Activated CD8-positive, alpha-beta T cell treated with anti-CD3 and anti-CD28 coated beads for 36 hours (primary cell): ENCODE results near the gene OR2A2. TPM values are rescaled to one million over a fixed set of nuclear protein-coding genes. Genes with fewer than 3 reads are reported as not detected.

Experiments used
- ATAC-seq: fragments of 200-7000 bp; cut with Tn5 transposase; one replicate; pipeline ENCODE4 v1.10.0; 2021; ENCODE audit warnings: mild to moderate bottlenecking, moderate library complexity
- CTCF ChIA-PET: fragments of 350-600 bp; sonication (Branson Sonifier 250); formaldehyde crosslinking; loops from one replicate; lab custom pipeline; 2021; ENCODE audit warnings: antibody characterized with exemption; lab: Charles Lee
- POLR2A ChIA-PET: fragments of 350-600 bp; sonication (Branson Sonifier 250); formaldehyde crosslinking; loops from one replicate; lab custom pipeline; 2021; ENCODE audit warnings: antibody characterized with exemption; lab: Charles Lee
- DNase-seq: peaks from one replicate; pipeline ENCODE4 v3.0.0-alpha.2; 2020
- H3K27ac Mint-ChIP-seq: one replicate; pipeline ENCODE4 v1.8.0; 2021; ENCODE audit warnings: mild to moderate bottlenecking, mixed read lengths
- H3K27me3 Mint-ChIP-seq: one replicate; pipeline ENCODE4 v1.8.0; 2021; ENCODE audit warnings: mixed read lengths
- H3K36me3 Mint-ChIP-seq: one replicate; pipeline ENCODE4 v1.8.0; 2021; ENCODE audit warnings: low read depth, mixed read lengths
- H3K4me1 Mint-ChIP-seq: one replicate; pipeline ENCODE4 v1.8.0; 2021; ENCODE audit warnings: low read depth, mixed read lengths
- H3K4me3 Mint-ChIP-seq: one replicate; pipeline ENCODE4 v1.8.0; 2021; ENCODE audit warnings: mild to moderate bottlenecking, moderate library complexity, mixed read lengths
- H3K9me3 Mint-ChIP-seq: one replicate; pipeline ENCODE4 v1.8.0; 2021; ENCODE audit warnings: mixed read lengths
- CTCF ChIP-seq: fragments of 200-600 bp; IDR thresholded peaks from one replicate; pipeline ENCODE4 v1.8.0; 2022; ENCODE audit warnings: antibody characterized with exemption, mild to moderate bottlenecking
- intact Hi-C: fragments of 100-400 bp; cut with micrococcal nuclease; formaldehyde crosslinking; loops from one replicate; pipeline ENCODE4 v1.10.0; 2022
- total RNA-seq, 2 experiments: library from RNA; stranded (reverse); gene quantifications; one replicate each; pipeline ENCODE4 v1.2.3, GENCODE V29; 2021

The OR2A2 gene
- total RNA-seq, 2 experiments from 2014 or later: not detected

- intact Hi-C loops: loop anchor here (10.0 kb wide), 1 partner anchor 61 kb away; no protein-coding TSS in a partner anchor
- ChIA-PET CTCF (interaction anchor here (1.2 kb wide), 1 partner anchor 42 kb away, joined by 3 read pairs; no protein-coding TSS in a partner anchor), POLR2A (no interaction called here)
- DNase-seq: no peak
- H3K4me3 Mint-ChIP-seq: no peak within 1 kb of the TSS
- H3K4me1 Mint-ChIP-seq: no peaks in the 10 kb centered on the region
- no peaks in the 10 kb centered on the region for H3K9me3 Mint-ChIP-seq
- H3K36me3 Mint-ChIP-seq: no peaks in the 10 kb centered on the region
- ATAC-seq: no peak
- no peak within 1 kb of the TSS for H3K27ac Mint-ChIP-seq
- H3K27me3 Mint-ChIP-seq: peaks cover 7% of the 10 kb centered on the region
- no peak for TF ChIP-seq CTCF
Measured at GRCh38 chr7:144085978-144086377, 23.4 kb upstream of the OR2A2 start, which contains the start of gene OR2A12. Gene OR2A12, plus strand, starts transcription at chr7:144086278. Its CDS starts 8,830 bp downstream, at chr7:144095108.

GRCh38 chr7:144086730-144087129 is 22.7 kb upstream of the OR2A2 start:
- intact Hi-C loops: loop anchor here (10.0 kb wide), 1 partner anchor 62 kb away; no protein-coding TSS in a partner anchor
- Mint-ChIP-seq H3K36me3 (no peaks in the 10 kb centered on the region), H3K9me3 (no peaks in the 10 kb centered on the region), H3K27me3 (peaks cover 8% of the 10 kb centered on the region), H3K4me1 (no peaks in the 10 kb centered on the region), H3K4me3 (no peak overlapping the region), H3K27ac (no peak overlapping the region)
- ChIA-PET POLR2A (no interaction called here), CTCF (interaction anchor here (1.2 kb wide), 1 partner anchor 41 kb away, joined by 3 read pairs; no protein-coding TSS in a partner anchor)
- ATAC-seq: no peak
- no peak for DNase-seq
- TF ChIP-seq CTCF: no peak

GRCh38 chr7:144087230-144087629 is 22.2 kb upstream of the OR2A2 start:
- CTCF ChIA-PET: interaction anchor here (1.2 kb wide), 1 partner anchor 41 kb away, joined by 3 read pairs; no protein-coding TSS in a partner anchor

GRCh38 chr7:144090667-144091066 is 18.7 kb upstream of the OR2A2 start:
- peaks cover 6% of the 10 kb centered on the region for H3K27me3 Mint-ChIP-seq
- H3K27ac Mint-ChIP-seq: no peak overlapping the region
- CTCF ChIA-PET: interaction anchor here (1.2 kb wide), 1 partner anchor 27 kb away, joined by 3 read pairs; no protein-coding TSS in a partner anchor
- no peaks in the 10 kb centered on the region for H3K4me1 Mint-ChIP-seq
- H3K36me3 Mint-ChIP-seq: no peaks in the 10 kb centered on the region
- DNase-seq (no peak), ATAC-seq (no peak)
- POLR2A ChIA-PET: no interaction called here
- intact Hi-C loops: no loop called here
- no peak for TF ChIP-seq CTCF
- H3K4me3 Mint-ChIP-seq: no peak overlapping the region
- no peaks in the 10 kb centered on the region for H3K9me3 Mint-ChIP-seq

More at GRCh38 chr7:144087230-144087629, 22.2 kb upstream of the OR2A2 start:
- Mint-ChIP-seq H3K4me3 (no peak overlapping the region), H3K27ac (no peak overlapping the region), H3K36me3 (no peaks in the 10 kb centered on the region), H3K9me3 (no peaks in the 10 kb centered on the region), H3K27me3 (peaks cover 5% of the 10 kb centered on the region), H3K4me1 (no peaks in the 10 kb centered on the region)
- POLR2A ChIA-PET: no interaction called here
- intact Hi-C loops: loop anchor here (10.0 kb wide), 1 partner anchor 62 kb away; no protein-coding TSS in a partner anchor
- ATAC-seq (no peak), DNase-seq (no peak)
- no peak for TF ChIP-seq CTCF

GRCh38 chr7:144098776-144099175 is 10.6 kb upstream of the OR2A2 start:
- Mint-ChIP-seq H3K27ac (no peak overlapping the region), H3K36me3 (no peaks in the 10 kb centered on the region), H3K27me3 (peaks cover 3% of the 10 kb centered on the region), H3K4me1 (no peaks in the 10 kb centered on the region), H3K4me3 (no peak overlapping the region), H3K9me3 (no peaks in the 10 kb centered on the region)
- intact Hi-C loops: no loop called here
- ATAC-seq (no peak), DNase-seq (no peak)
- ChIA-PET POLR2A (no interaction called here), CTCF (interaction anchor here (1.0 kb wide), 1 partner anchor 29 kb away, joined by 3 read pairs; no protein-coding TSS in a partner anchor)
- TF ChIP-seq CTCF: no peak
